Measurements from ENCODE around the gene TAF8.

TAF8 gene

DNA sequence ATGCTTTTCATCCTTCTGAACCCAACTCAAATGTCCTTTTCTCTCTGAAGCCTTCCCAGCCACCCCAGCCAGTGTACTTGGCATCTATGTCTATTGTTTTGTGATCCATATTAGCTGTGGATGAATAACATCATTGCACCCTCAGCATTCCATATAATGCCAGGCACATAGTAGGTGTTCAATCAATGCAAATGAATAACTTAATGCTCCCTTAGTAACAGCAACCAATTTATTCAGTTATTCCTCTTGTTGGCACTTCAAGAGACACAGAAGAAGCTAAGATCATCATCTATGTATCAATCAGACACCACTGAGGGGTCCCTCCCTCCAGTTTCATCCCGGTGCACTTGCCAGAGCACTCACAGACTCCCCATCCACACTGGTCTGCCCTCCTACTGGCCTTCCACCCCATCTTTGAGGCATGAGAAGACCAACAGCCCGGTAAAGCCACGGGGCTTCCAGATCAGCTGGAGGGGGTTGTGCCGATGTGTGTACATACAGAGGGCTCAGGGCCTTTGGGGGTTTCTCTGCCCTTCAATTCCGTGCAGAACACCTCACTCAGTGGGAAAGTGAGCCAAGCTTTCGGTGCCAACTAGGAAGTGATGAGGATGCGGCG lies 2.4 kb upstream of the TAF8 start:
- DNase-seq (ENCODE audit: low read depth): no peak
- peak overlapping the region; percentile 78 for H3K4me3 ChIP-seq (ENCODE audit: control insufficient read depth, low read depth, low read length)
- TF ChIP-seq, protein P1, sequence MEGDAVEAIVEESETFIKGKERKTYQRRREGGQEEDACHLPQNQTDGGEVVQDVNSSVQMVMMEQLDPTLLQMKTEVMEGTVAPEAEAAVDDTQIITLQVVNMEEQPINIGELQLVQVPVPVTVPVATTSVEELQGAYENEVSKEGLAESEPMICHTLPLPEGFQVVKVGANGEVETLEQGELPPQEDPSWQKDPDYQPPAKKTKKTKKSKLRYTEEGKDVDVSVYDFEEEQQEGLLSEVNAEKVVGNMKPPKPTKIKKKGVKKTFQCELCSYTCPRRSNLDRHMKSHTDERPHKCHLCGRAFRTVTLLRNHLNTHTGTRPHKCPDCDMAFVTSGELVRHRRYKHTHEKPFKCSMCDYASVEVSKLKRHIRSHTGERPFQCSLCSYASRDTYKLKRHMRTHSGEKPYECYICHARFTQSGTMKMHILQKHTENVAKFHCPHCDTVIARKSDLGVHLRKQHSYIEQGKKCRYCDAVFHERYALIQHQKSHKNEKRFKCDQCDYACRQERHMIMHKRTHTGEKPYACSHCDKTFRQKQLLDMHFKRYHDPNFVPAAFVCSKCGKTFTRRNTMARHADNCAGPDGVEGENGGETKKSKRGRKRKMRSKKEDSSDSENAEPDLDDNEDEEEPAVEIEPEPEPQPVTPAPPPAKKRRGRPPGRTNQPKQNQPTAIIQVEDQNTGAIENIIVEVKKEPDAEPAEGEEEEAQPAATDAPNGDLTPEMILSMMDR (conservative IDR thresholded peaks at IDR 0.05; ENCODE audit: control insufficient read depth, insufficient read depth, low read depth, low read length): no peak

DNA sequence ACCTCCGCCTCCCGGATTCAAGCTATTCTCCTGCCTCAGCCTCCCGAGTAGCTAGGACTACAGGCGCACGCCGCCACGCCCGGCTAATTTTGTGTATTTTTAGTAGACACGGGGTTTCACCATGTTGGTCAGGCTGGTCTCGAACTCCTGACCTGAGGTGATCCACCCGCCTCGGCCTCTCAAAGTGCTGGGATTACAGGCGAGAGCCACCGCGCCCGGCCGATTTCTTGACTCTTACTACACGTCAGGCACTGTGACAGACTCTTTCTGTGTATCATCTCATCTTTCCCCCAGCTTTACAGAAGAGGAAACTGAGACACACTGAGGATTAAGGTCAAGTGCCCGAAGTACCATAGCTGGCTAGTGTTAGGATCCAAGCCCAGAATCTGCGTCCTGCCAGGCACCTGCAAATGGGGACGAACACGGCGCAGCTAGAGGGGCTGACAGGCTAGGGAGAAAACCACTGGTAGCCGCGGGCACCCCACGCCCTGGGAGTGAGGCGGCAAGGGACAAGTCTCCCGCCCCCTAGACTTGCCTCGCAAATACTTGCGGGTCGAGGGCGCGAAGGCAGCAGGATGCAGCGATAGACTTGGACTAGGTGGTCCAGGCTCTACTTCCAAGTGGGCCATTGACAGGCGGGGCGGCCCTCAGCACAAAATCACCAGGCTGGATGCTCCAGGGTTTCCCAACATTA lies 1.1 kb upstream of the TAF8 start:
- H3K4me3 ChIP-seq (ENCODE audit: control insufficient read depth, low read depth, low read length): peak overlapping the region; percentile 78
- DNase-seq (ENCODE audit: low read depth): no peak
- TF ChIP-seq, protein P1 (conservative IDR thresholded peaks at IDR 0.05; ENCODE audit: control insufficient read depth, insufficient read depth, low read depth, low read length): no peak

DNA sequence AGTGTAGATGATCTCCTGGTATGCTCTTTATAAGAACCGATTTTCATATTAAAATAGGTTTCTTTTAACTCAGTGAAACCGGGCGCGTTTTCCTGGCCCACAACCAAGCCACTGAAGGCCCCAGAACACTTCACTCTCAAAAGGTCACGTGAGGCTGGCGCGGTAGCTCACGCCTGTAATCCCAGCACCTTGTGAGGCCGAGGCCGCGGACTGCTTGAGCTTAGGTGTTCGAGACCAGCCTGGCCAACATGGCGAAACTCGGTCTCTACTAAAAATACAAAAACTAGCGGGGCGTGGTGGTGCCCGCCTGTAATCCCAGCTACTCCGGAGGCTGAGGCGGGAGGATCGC lies 402 bp upstream of the TAF8 start:
- TF ChIP-seq, protein P1 (conservative IDR thresholded peaks at IDR 0.05; ENCODE audit: control insufficient read depth, insufficient read depth, low read depth, low read length): no peak
- peak overlapping the region; percentile 42 for H3K4me3 ChIP-seq (ENCODE audit: control insufficient read depth, low read depth, low read length)
- peak; percentile 50 for DNase-seq (ENCODE audit: low read depth)

DNA sequence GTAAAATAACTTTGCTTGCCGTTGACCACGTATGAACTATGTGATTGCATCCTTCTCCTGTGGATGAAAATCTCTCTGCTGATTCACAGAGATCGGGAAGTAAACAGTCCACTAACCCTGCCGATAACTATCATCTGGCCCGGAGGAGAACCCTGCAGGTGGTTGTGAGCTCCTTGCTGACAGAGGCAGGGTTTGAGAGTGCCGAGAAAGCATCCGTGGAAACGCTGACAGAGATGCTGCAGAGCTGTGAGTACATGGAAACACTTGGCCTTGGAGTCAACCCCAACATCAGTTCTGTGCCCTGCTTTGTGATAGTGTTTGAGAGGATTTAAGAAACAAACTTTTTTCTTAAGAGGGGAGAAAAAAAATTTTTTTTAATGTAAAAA lies 937 bp downstream of the TAF8 start:
- peak overlapping the region; percentile 93 for H3K4me3 ChIP-seq (ENCODE audit: control insufficient read depth, low read depth, low read length)
- no peak for DNase-seq (ENCODE audit: low read depth)
- TF ChIP-seq, protein P1 (conservative IDR thresholded peaks at IDR 0.05; ENCODE audit: control insufficient read depth, insufficient read depth, low read depth, low read length): no peak

DNA sequence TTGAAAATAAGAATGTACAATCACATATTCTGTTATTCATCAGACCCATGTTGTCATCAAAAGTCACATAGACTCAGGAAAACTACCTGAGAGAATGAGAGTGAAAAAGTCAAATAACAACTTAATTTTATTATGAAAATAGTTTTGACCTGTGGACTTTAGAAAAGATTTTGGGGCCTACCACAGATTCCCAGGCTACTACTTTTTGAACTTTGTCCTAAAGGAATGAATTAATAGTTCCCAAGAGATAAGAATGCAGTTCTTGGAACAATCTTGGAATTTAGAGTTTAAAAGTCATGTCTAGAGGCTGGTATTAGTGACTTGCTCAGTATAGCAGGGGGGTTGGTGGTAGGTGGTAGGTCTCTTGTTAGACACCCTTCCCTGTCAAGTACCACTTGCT lies 3.3 kb downstream of the TAF8 start:
- DNase-seq (ENCODE audit: low read depth): no peak
- TF ChIP-seq, protein P1 (conservative IDR thresholded peaks at IDR 0.05; ENCODE audit: control insufficient read depth, insufficient read depth, low read depth, low read length): no peak

DNA sequence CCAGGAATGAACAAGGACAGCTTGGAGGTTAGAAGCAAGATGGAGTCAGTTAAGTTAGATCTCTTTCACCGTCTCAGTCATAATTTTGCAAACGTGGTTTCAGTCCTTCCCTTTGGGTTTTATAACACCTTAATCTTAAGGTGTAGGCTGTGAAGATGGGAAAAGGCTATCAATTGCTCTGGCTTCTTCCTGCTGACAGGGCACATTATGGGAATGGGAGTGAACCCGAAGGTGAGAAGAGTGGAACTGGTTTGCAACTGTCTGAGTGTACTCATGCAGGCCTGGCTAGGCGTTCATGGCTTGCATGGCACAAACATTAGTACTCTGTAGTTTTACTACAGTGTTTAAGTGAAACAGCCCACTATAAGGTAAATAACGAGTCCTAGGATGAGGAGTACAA lies 9.4 kb downstream of the TAF8 start:
- DNase-seq (ENCODE audit: low read depth): no peak
- TF ChIP-seq, protein P1 (conservative IDR thresholded peaks at IDR 0.05; ENCODE audit: control insufficient read depth, insufficient read depth, low read depth, low read length): no peak
- no peak overlapping the region for H3K4me3 ChIP-seq (ENCODE audit: control insufficient read depth, low read depth, low read length)

More for the DNA sequence above, 3.3 kb downstream of the TAF8 start:
- no peak overlapping the region for H3K4me3 ChIP-seq (ENCODE audit: control insufficient read depth, low read depth, low read length)
